Heart left ventricle (tissue), 16 donors: Measurements from ENCODE around the gene NPTX1. TPM values are rescaled to one million over a fixed set of nuclear protein-coding genes. Genes with fewer than 3 reads are reported as not detected.

Experiments used
- ATAC-seq, 4 donors: fragments of 200-7000 bp; cut with Tn5 transposase; one replicate each; pipeline ENCODE4 v1.9.1; 2020 to 2022; ENCODE audit warnings: moderate library complexity in 4 of 4, mild to moderate bottlenecking in 3 of 4, moderate number of reproducible peaks in 1 of 4
- DNase-seq, 5 donors: peaks; one replicate each; pipeline ENCODE4 v3.0.0-alpha.2; 2020
- H3K27ac ChIP-seq, 12 donors: fragments of 200-600 bp; sonication (generic) in 4 of 12; one replicate each; pipeline versions ENCODE4 v1.5.0 to v1.8.0; 2016 to 2022; ENCODE audit warnings: mild to moderate bottlenecking in 2 of 12
- H3K27me3 ChIP-seq, 9 donors: fragments of 200-600 bp; sonication (generic) in 2 of 9; one replicate each; pipeline versions ENCODE4 v1.5.1 to v1.8.0; 2016 to 2022; ENCODE audit warnings: mild to moderate bottlenecking in 3 of 9
- H3K36me3 ChIP-seq, 9 donors: fragments of 200-600 bp; sonication (generic) in 2 of 9; one replicate each; pipeline versions ENCODE4 v1.5.0 to v1.8.0; 2018 to 2022; ENCODE audit warnings: mild to moderate bottlenecking in 2 of 9
- H3K4me1 ChIP-seq, 12 donors: fragments of 200-600 bp; sonication (generic) in 4 of 12; one replicate each; pipeline versions ENCODE4 v1.5.0 to v1.8.0; 2016 to 2022; ENCODE audit warnings: mild to moderate bottlenecking in 3 of 12
- H3K4me3 ChIP-seq, 12 donors: fragments of 200-600 bp; sonication (generic) in 4 of 12; one replicate each; pipeline versions ENCODE4 v1.5.0 to v1.8.0; 2017 to 2022; ENCODE audit warnings: mild to moderate bottlenecking in 9 of 12, moderate library complexity in 4 of 12
- H3K9me3 ChIP-seq, 12 donors: fragments of 200-600 bp; sonication (generic) in 4 of 12; one replicate each; pipeline versions ENCODE4 v1.5.0 to v1.8.0; 2016 to 2022; ENCODE audit warnings: mild to moderate bottlenecking in 1 of 12
- CTCF ChIP-seq, 12 donors: fragments of 200-600 bp; sonication (generic) in 4 of 12; IDR thresholded peaks; one replicate each; pipeline versions ENCODE4 v1.5.0 to v1.8.0; 2018 to 2022; ENCODE audit warnings: antibody characterized with exemption in 12 of 12, mild to moderate bottlenecking in 5 of 12
- POLR2A ChIP-seq, 2 donors: fragments of 450-650 bp; IDR thresholded peaks; one replicate each; pipeline ENCODE4 v1.6.1; 2017; ENCODE audit warnings: antibody characterized with exemption in 2 of 2, mild to moderate bottlenecking in 2 of 2, moderate library complexity in 2 of 2
- WGBS, 4 donors: extraction: QIAGEN DNeasy Blood & Tissue Kit in 2 of 4; methylation state at CpG; one replicate each; pipeline versions ENCODE4 v1.1.5 to v1.1.7; 2013 to 2018; 5-methylcytosine and 5-hydroxymethylcytosine counted together
- intact Hi-C, 10 donors: fragments of 100-400 bp; cut with DNase I; formaldehyde crosslinking; loops; one replicate each; pipeline versions ENCODE4 v1.11.1 to v1.14.2; 2022
- polyA plus RNA-seq, 2 donors: library from polyadenylated mRNA; stranded (reverse); fragments of 200-250 nt; gene quantifications; one replicate each; pipeline ENCODE4 v1.2.3, GENCODE V29; 2013
- total RNA-seq, 9 donors: library from RNA; depleted of rRNA in 2 of 9; stranded (reverse); fragments of >200 nt in 2 of 9; fragmentation: NEBNext Ultra II Directional in 3 of 9; extraction: Animal tissue kit (Norgen Biotek cat#: 25700) in 3 of 9; gene quantifications; one replicate each; pipeline versions ENCODE4 v1.1.0 to v1.2.4, GENCODE V29; 2016 to 2023
- donor health status: ischemic (EF 13 %, LVEDD 7.1; RV severe dilation, severe dysfunction).
- donor health status: healthy with polysubstance abuse.
- donor health status: DM: no; HTN: yes; CAD: no.
- donor health status: DM: no; HTN: no; CAD: no.
- donor health status: ischemic (EF 25% LVEDD 6.9; RV normal size, moderate dysfunction).
- donor health status: ischemic (EF 25% LVEDD 5.7; RV mildly dilated, moderate dysfunction).
- donor health status: healthy.
- donor health status: DM: yes; HTN: yes; CAD: no.
- donor health status: ischemic (EF 35%, LVEDD 5.7; RV mildly dilated, moderate dysfunction).
- donor health status: nonischemic (EF 11% LVEDD 7.7; RV severe dilation, severe dysfunction).
- donor health status: DM: yes; HTN: yes; CAD: no.
- donor health status: PGD.
- donor health status: ischemic (EF 29% LVEDD 5.4; RV normal size, mild dysfunction).
- donor health status: nonischemic (EF 23%, LVEDD 6.1; RV moderate dilation, normal function).

Gene NPTX1
- total and polyA plus RNA-seq, 11 donors = 0.01 to 0.58 (median 0.09) TPM; not detected in 7

DNA sequence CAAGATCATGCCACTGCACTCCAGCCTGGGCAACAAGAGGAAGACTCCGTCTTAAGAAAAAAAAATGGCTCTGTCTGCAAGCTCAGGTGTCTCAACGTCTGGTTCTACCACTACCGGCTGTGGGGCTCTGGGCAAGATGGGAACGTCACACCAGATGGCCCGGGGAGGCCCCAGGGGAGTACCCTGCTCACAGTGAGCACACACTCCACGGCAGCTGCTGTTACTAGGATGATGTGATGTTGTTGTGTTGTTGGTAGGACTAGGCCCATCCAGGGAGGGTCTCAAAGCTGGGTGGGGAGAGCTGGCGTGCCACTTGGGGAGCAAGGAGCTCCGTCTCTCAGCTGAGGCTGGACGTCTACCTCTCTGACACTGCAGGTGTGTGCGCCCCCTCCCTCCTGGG, 9.4 kb upstream of the NPTX1 start:
- peaks cover 0 to 6% (median 0%) of the 10 kb centered on the region in 12 donors for H3K9me3 ChIP-seq
- no peak for DNase-seq
- H3K27ac ChIP-seq = no peak overlapping the region
- ATAC-seq = no peak
- H3K36me3 ChIP-seq = no peaks in the 10 kb centered on the region
- H3K4me1 ChIP-seq = no peaks in the 10 kb centered on the region
- H3K4me3 ChIP-seq = no peak overlapping the region
- WGBS, 4 donors = 58 to 68% (median 63%) methylated on average over 8 to 10 of the region's 10 CpGs
- no peak for TF ChIP-seq POLR2A (IDR thresholded peaks at IDR 0.05)
- no peak for TF ChIP-seq CTCF (IDR thresholded peaks at IDR 0.05)
- intact Hi-C loops = no loop called here
- peaks cover 15 to 78% (median 44%) of the 10 kb centered on the region in 9 donors for H3K27me3 ChIP-seq

GRCh38 chr17:80482555-80483308, 6.3 kb upstream of the NPTX1 start:
- H3K36me3 ChIP-seq = no peaks in the 10 kb centered on the region
- H3K27me3 ChIP-seq = peaks cover 44 to 99% (median 66%) of the 10 kb centered on the region in 9 donors
- no peak overlapping the region for H3K27ac ChIP-seq
- 56 to 59% (median 57%) methylated on average over 16 of the region's 16 CpGs for WGBS, 4 donors
- H3K4me3 ChIP-seq = no peak overlapping the region
- peaks cover 0 to 14% (median 11%) of the 10 kb centered on the region in 12 donors for H3K4me1 ChIP-seq
- H3K9me3 ChIP-seq = peaks cover 0 to 6% (median 0%) of the 10 kb centered on the region in 12 donors
- TF ChIP-seq CTCF (IDR thresholded peaks at IDR 0.05) (no peak), POLR2A (IDR thresholded peaks at IDR 0.05) (no peak)
- intact Hi-C loops = loop anchor here in 1 of 10 donors (2.0 kb wide), 1 partner anchor 66 kb away; no protein-coding TSS in a partner anchor
- no peak for ATAC-seq
- DNase-seq = no peak

DNA sequence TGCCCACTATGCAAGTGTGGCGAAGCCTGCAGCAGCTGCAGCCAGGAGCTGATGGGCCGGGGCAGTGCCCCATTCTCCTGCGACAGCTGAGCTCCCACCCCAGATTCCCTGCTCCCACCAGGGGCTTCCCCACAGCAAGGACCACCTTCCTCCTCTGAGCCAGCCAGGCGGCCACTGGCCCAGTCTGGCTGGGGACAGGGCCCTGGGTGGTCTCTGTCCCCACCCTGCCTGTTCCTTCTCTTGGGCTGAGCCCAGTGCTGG, 5.6 kb upstream of the NPTX1 start:
- Histone ChIP-seq H3K27me3 (peaks cover 52 to 99% (median 68%) of the 10 kb centered on the region in 9 donors), H3K9me3 (no peaks in the 10 kb centered on the region), H3K4me3 (no peak overlapping the region), H3K27ac (no peak overlapping the region), H3K4me1 (peaks cover 0 to 21% (median 18%) of the 10 kb centered on the region in 12 donors), H3K36me3 (no peaks in the 10 kb centered on the region)
- intact Hi-C loops = loop anchor here in 1 of 10 donors (2.0 kb wide), 1 partner anchor 67 kb away; no protein-coding TSS in a partner anchor
- DNase-seq = no peak
- 67 to 88% (median 74%) methylated on average over 2 to 4 of the region's 4 CpGs for WGBS, 4 donors
- ATAC-seq = no peak
- no peak for TF ChIP-seq CTCF (IDR thresholded peaks at IDR 0.05)
- TF ChIP-seq POLR2A (IDR thresholded peaks at IDR 0.05) = no peak

GRCh38 chr17:80481284-80482057, 5.1 kb upstream of the NPTX1 start:
- no peak for TF ChIP-seq POLR2A (IDR thresholded peaks at IDR 0.05)
- TF ChIP-seq CTCF (IDR thresholded peaks at IDR 0.05) = no peak
- no peak for ATAC-seq
- H3K27ac ChIP-seq = no peak overlapping the region
- H3K4me1 ChIP-seq = peaks cover 0 to 26% (median 22%) of the 10 kb centered on the region in 12 donors
- WGBS, 4 donors = 36 to 49% (median 38%) methylated on average over 16 to 21 of the region's 21 CpGs
- no peaks in the 10 kb centered on the region for H3K36me3 ChIP-seq
- peaks cover 57 to 99% (median 70%) of the 10 kb centered on the region in 9 donors for H3K27me3 ChIP-seq
- H3K4me3 ChIP-seq = no peak overlapping the region
- no peak for DNase-seq
- H3K9me3 ChIP-seq = no peaks in the 10 kb centered on the region
- intact Hi-C loops = loop anchor here in 1 of 10 donors (2.0 kb wide), 1 partner anchor 67 kb away; no protein-coding TSS in a partner anchor
